DMS79 treated with DMSO at 0.1 percent for 48 hours (cell line): Measurements from ENCODE around the gene POU3F4.

ENCODE experiments used
- DNase-seq: peaks from one replicate; lab custom pipeline; 2025; lab: John Stamatoyannopoulos, UW

POU3F4 gene

GRCh38 chrX:83508006-83508405 is at the start of gene POU3F4:
POU3F4 (plus strand) TSS chrX:83508290; CDS start chrX:83508325, 35 bp downstream.
- DNase-seq = no peak

- DNase-seq = no peak
These were observed 38.5 kb upstream of the POU3F4 start for GRCh38 chrX:83469551-83469950.

- no peak for DNase-seq
These were observed 12.2 kb upstream of the POU3F4 start for GRCh38 chrX:83495898-83496297.

GRCh38 chrX:83501003-83501402 is 7.1 kb upstream of the POU3F4 start:
- no peak for DNase-seq

GRCh38 chrX:83501530-83501929 is 6.6 kb upstream of the POU3F4 start:
- DNase-seq = no peak

DNA sequence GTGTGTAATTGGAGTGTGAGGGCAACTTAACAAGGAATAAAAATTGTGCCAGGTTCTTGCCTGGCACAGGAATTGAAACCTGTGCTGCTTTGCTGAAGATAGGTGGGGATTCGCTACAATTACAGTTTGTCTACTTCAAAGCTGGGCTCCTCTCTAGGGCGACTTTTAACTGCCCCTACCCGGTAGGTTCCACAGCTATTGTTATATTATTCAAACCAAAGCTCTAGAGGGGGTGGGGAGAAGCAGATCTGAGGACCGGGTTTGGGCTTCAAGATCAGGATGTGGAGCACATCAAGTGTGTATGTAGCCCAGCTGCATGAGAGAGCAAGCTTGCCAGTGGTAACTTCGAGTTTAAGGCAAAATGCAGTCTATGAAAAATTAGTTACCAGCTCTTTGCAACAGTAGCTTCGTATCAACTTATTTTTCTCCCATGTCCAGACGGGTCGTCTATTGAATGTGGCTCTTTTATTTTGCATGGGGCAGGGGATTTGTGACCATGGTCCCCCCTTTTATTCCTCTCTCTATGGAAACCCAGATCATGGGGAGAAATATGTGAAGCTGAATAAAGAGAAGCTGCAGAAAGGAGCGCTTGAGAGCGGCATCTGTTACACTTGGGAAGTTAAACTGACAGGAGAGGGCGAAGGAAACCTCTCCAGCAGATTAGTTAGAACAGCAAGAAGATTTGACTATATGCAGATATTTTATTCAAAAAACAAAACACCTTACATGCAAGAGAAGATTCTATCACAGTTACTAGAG is 3.2 kb upstream of the POU3F4 start:
- no peak for DNase-seq

DNA sequence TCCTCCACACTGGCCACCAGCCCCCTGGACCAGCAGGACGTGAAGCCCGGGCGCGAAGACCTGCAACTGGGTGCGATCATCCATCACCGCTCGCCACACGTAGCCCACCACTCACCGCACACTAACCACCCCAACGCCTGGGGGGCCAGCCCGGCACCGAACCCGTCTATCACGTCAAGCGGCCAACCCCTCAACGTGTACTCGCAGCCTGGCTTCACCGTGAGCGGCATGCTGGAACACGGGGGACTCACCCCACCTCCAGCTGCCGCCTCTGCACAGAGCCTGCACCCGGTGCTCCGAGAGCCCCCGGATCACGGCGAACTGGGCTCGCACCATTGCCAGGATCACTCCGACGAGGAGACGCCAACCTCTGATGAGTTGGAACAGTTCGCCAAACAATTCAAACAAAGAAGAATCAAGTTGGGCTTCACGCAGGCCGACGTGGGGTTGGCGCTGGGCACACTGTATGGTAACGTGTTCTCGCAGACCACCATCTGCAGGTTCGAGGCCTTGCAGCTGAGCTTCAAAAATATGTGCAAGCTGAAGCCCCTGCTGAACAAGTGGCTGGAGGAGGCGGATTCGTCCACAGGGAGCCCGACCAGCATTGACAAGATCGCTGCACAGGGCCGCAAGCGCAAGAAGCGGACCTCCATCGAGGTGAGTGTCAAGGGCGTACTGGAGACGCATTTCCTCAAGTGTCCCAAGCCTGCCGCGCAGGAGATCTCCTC is 600 bp downstream of the POU3F4 start:
- DNase-seq = no peak

DNA sequence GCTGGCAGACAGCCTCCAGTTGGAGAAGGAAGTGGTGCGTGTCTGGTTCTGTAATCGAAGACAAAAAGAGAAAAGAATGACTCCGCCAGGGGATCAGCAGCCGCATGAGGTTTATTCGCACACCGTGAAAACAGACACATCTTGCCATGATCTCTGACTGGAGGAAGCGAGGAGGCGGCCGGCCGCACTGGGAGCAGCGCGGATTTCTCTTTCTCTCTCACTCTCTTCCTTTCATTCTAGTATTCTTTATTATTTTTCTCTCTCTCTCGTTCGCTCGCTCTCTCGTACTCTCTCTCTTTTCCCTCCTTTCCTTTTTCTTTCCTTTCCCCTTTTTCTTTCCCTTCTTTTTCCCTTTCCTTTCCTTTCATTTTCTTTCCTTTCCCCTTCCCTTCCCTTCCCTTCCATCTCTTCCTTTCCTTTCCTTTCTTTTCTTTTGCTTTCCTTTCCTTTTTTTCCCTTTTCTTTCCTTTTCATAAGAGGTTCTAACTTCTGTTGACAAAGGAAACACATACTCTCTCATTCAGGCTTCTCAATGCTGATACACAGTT is 1.2 kb downstream of the POU3F4 start:
- DNase-seq = no peak

GRCh38 chrX:83510510-83511062 is 2.5 kb downstream of the POU3F4 start:
- no peak for DNase-seq

DNA sequence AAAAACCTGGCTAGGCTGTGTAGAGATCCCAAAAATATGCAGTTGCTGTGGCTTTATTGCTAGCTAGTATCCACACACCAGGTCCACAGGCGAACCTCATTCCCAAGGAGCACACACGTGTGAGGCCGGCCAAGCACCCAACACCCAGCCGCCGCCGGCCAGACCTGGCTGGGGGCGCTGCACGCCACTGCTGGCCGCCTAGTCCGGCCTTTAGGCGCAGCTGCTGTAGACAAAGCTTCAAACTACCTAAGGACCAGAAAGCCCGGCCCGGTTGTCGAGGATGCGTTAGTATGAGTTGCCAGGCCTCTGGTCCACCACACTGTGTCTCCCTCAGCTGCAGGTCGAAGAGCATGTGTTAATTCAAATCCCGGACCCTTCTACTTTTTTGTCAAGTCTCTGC is 3.1 kb downstream of the POU3F4 start:
- DNase-seq = no peak

DNA sequence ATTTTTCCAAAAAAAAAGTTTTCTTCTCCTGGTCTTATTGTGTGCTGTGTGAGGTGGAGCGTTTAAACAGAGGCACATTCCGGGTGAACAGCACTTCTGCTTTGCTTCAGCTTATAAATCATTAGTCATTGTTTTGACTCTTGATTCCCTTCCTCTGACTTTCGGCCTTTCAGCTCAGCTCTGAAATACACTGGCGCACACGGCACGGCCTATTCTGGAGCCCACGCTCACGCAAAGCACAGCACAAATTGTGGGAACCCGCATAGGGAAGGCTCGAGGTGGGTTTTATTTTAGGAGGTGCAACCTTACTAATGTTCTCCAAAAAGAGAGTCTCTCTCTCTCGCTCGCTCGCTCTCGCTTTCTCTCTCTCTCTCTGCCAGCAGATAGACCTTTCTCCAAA is 4.0 kb downstream of the POU3F4 start:
- no peak for DNase-seq

GRCh38 chrX:83516597-83516996 is 8.5 kb downstream of the POU3F4 start:
- DNase-seq = no peak

DNA sequence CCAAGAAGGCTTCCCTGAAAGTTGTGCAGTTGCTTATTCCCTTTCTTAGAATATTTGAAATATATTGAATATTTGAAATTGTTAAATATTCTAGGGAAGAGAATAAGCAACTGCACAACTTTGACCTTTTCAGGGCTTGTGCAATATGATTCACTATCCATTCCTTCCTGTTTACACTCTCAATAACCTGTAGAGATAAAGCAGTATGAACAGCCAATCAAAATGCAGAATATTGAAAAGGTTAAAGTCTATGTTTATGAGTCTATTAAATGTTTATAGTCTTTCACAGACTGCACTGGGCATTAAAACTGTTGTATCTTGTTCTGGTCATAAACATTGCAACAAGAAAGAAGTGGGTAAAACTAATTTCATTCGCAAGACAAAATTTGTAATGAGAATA is 13.8 kb downstream of the POU3F4 start:
- DNase-seq = no peak

DNA sequence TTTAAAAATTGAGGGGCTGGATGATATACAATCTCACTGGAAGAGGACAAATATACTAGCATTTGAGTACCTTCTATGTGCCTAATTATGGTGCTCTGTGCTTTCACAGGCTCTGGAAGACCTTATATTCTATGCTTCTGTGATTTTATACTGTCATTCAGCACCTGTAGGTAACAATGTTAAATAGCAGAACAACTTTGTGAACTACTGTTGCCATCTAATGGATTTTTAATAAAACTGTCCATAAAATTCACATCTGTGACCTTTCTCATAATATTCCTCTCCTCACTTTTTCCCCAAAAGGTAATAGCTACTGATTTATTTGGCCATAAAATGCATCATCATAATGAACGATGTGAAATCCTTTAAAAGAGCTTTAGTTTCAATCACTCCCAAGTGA is 21.9 kb downstream of the POU3F4 start:
- DNase-seq = no peak

GRCh38 chrX:83535417-83536196 is 27.5 kb downstream of the POU3F4 start:
- DNase-seq = no peak
